Measurements from ENCODE around the gene XYLT1. TPM values are rescaled to one million over a fixed set of nuclear protein-coding genes. Genes with fewer than 3 reads are reported as not detected.

XYLT1 gene
- total and polyA plus RNA-seq, 2 of the 8 experiments (the other 6 are each of a cell fraction or from before 2014, with no cell fraction given): 6.6 to 25.4 TPM

DNA sequence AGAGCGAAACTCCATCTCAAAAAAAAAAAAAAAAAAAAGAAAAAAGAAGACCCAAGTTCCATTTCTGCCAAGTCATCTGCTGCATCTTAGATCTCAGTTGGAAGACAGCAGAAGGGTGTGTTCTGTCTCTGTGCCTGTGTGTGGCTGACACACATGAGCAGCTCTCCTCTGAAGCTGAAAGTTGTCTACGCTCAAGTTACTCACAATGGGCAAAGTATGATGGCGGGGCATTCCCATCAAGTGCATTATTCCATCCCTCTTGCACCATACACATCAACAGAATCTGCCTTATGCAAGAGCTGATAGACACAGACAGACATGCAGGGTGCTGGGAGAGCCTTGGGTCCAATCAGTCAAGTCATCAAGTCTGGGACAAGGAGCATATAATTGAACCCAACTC, 402.2 kb downstream of the XYLT1 start (continued):
- TF ChIP-seq, protein P1, sequence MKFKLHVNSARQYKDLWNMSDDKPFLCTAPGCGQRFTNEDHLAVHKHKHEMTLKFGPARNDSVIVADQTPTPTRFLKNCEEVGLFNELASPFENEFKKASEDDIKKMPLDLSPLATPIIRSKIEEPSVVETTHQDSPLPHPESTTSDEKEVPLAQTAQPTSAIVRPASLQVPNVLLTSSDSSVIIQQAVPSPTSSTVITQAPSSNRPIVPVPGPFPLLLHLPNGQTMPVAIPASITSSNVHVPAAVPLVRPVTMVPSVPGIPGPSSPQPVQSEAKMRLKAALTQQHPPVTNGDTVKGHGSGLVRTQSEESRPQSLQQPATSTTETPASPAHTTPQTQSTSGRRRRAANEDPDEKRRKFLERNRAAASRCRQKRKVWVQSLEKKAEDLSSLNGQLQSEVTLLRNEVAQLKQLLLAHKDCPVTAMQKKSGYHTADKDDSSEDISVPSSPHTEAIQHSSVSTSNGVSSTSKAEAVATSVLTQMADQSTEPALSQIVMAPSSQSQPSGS (IDR thresholded peaks at IDR 0.05; ENCODE audit: low read length): no peak

All from H1 (cell line).